HepG2 (cell line): ENCODE data around the gene TNNI3K. TPM values are rescaled to one million over a fixed set of nuclear protein-coding genes. Genes with fewer than 3 reads are reported as not detected.

Source experiments
- ATAC-seq: fragments of 200-7000 bp; cut with Tn5 transposase; 3 replicates; pipeline ENCODE4 v1.9.1; 2020; ENCODE audit warnings: mild to moderate bottlenecking, moderate library complexity
- BruUV-seq: library from RNA; stranded (reverse); fragments of 400-500 nt; replicated peaks from 2 replicates; lab custom pipeline; 2021; lab: Mats Ljungman, UMichigan
- CTCF ChIA-PET: fragments of 300-600 bp; formaldehyde crosslinking; extraction: SDS; loops from one replicate; lab custom pipeline; 2021; ENCODE audit warnings: low total read pairs, inconsistent platforms, low intra/inter-chr PET ratio; lab: Yijun Ruan, JAX
- POLR2A ChIA-PET: fragments of 350-600 bp; sonication (Branson Sonifier 250); formaldehyde crosslinking; loops from one replicate; lab custom pipeline; 2020; ENCODE audit warnings: antibody characterized with exemption, inconsistent platforms; lab: Yijun Ruan, JAX
- DNase-seq: peaks from one replicate; pipeline ENCODE4 v3.0.0-alpha.2; 2015; ENCODE audit warnings: low spot score
- FAIRE-seq: peaks from 3 replicates; lab custom pipeline; 2011; peaks lifted over from hg19 to GRCh38; lab: Jason Lieb, UNC
- H2AFZ ChIP-seq: one replicate; pipeline ENCODE4 v1.6.1; 2011; ENCODE audit warnings: low read length, inconsistent platforms
- H3K27ac ChIP-seq: fragments of 300-600 bp; 3 replicates; pipeline ENCODE4 v1.8.0; 2011; ENCODE audit warnings: mixed run types, mild to moderate bottlenecking, mixed read lengths, low read length, inconsistent platforms; ENCODE audit not compliant: insufficient read depth; ENCODE audit errors: extremely low read length
- H3K27me3 ChIP-seq, 2 experiments: fragments of 200-600 bp in 1 of 2; 2 replicates in 1 of 2; 3 replicates in 1 of 2; pipeline versions ENCODE4 v1.6.0 to v1.8.0; 2011; ENCODE audit warnings: low read length in 2 of 2, mild to moderate bottlenecking in 2 of 2, moderate library complexity in 2 of 2, inconsistent platforms in 1 of 2; ENCODE audit not compliant: insufficient read depth in 2 of 2, control insufficient read depth in 1 of 2
- H3K36me3 ChIP-seq, 2 experiments: fragments of 200-600 bp in 1 of 2; replicated peaks in 1 of 2; 2 replicates in 1 of 2; 3 replicates in 1 of 2; pipeline versions ENCODE4 v1.5.1 to v1.8.0; 2011; ENCODE audit warnings: low read length in 2 of 2, inconsistent platforms in 1 of 2; ENCODE audit not compliant: insufficient read depth in 2 of 2, control insufficient read depth in 1 of 2
- H3K4me1 ChIP-seq: 2 replicates; pipeline ENCODE4 v1.5.1; 2012; ENCODE audit warnings: low read length, inconsistent platforms; ENCODE audit not compliant: insufficient read depth
- H3K4me2 ChIP-seq: 2 replicates; pipeline ENCODE4 v1.6.0; 2011; ENCODE audit warnings: low read depth, low read length, inconsistent platforms
- H3K4me3 ChIP-seq, 3 experiments: fragments of 200-600 bp in 1 of 3; sonication (generic), shearing (Covaris generic) in 1 of 3; replicated peaks in 1 of 3; 2 replicates each; pipeline ENCODE4 v1.5.1; 2011 to 2016; ENCODE audit warnings: low read length in 3 of 3, inconsistent platforms in 2 of 3, low read depth in 2 of 3, mild to moderate bottlenecking in 2 of 3, control low read depth in 1 of 3, mixed read lengths in 1 of 3; ENCODE audit not compliant: insufficient read depth in 1 of 3
- H3K79me2 ChIP-seq: one replicate; pipeline ENCODE4 v1.6.1; 2011; ENCODE audit warnings: low read length, inconsistent platforms; ENCODE audit not compliant: insufficient read depth
- H3K9ac ChIP-seq: 2 replicates; pipeline ENCODE4 v1.6.0; 2011; ENCODE audit warnings: mild to moderate bottlenecking, low read depth, low read length, inconsistent platforms; ENCODE audit not compliant: insufficient read depth
- H3K9me3 ChIP-seq: 2 replicates; pipeline ENCODE4 v1.5.1; 2012; ENCODE audit warnings: mild to moderate bottlenecking, low read length
- H4K20me1 ChIP-seq: 2 replicates; pipeline ENCODE4 v1.6.0; 2011; ENCODE audit warnings: inconsistent platforms, mild to moderate bottlenecking, low read length, moderate library complexity; ENCODE audit not compliant: insufficient read depth
- ATF4 ChIP-seq, 2 experiments: fragments of 450-650 bp in 1 of 2; sonication (generic) in 1 of 2; formaldehyde crosslinking; IDR thresholded peaks; 2 replicates each; pipeline versions ENCODE4 v1.5.0 to v1.8.0; 2020 to 2022; ENCODE audit warnings: mild to moderate bottlenecking in 1 of 2, missing genetic modification reagents in 1 of 2
- ATM ChIP-seq: fragments of 450-650 bp; IDR thresholded peaks from 2 replicates; pipeline ENCODE4 v1.7.1; 2017; ENCODE audit warnings: mild to moderate bottlenecking, borderline replicate concordance
- DPF2 ChIP-seq: sonication (generic); formaldehyde crosslinking; IDR thresholded peaks from 2 replicates; pipeline ENCODE4 v1.4.0; 2020; ENCODE audit warnings: mild to moderate bottlenecking, low read depth, missing genetic modification reagents, borderline replicate concordance
- EED ChIP-seq: sonication (generic); formaldehyde crosslinking; IDR thresholded peaks from 2 replicates; pipeline ENCODE4 v1.5.0; 2020; ENCODE audit warnings: mild to moderate bottlenecking, missing genetic modification reagents
- HHEX ChIP-seq: IDR thresholded peaks from 2 replicates; pipeline ENCODE4 v1.6.1; 2016; ENCODE audit warnings: control low read depth
- HMG20B ChIP-seq: conservative IDR thresholded peaks from 2 replicates; pipeline ENCODE4 v1.6.1; 2016; ENCODE audit warnings: missing genetic modification reagents, missing compliant biosample characterization
- IRF9 ChIP-seq: sonication (generic); formaldehyde crosslinking; IDR thresholded peaks from 2 replicates; pipeline ENCODE4 v1.8.0; 2022; ENCODE audit warnings: missing genetic modification reagents, mild to moderate bottlenecking, borderline replicate concordance
- KLF6 ChIP-seq: IDR thresholded peaks from 2 replicates; pipeline ENCODE4 v1.8.0; 2016; ENCODE audit warnings: missing biosample characterization, missing genetic modification reagents
- NONO ChIP-seq, 2 experiments: fragments of 450-650 bp in 1 of 2; sonication (generic) in 1 of 2; formaldehyde crosslinking in 1 of 2; IDR thresholded peaks in 1 of 2; conservative IDR thresholded peaks in 1 of 2; 2 replicates each; pipeline versions ENCODE4 v1.6.1 to v1.8.0; 2017 to 2022; ENCODE audit warnings: mild to moderate bottlenecking in 1 of 2, missing genetic modification reagents in 1 of 2, moderate library complexity in 1 of 2
- NR2F6 ChIP-seq, 2 experiments: IDR thresholded peaks; 2 replicates each; pipeline ENCODE4 v1.6.1; 2016; ENCODE audit warnings: antibody characterized with exemption in 1 of 2, mild to moderate bottlenecking in 1 of 2
- PTBP1 ChIP-seq: fragments of 200-400 bp; formaldehyde crosslinking; IDR thresholded peaks from 2 replicates; pipeline ENCODE4 v1.6.1; 2018; ENCODE audit warnings: low read length, low read depth; ENCODE audit not compliant: poor library complexity, severe bottlenecking
- SP1 ChIP-seq, 2 experiments: fragments of 450-650 bp in 1 of 2; sonication (generic) in 1 of 2; formaldehyde crosslinking in 1 of 2; IDR thresholded peaks; 2 replicates each; pipeline versions ENCODE4 v1.4.0 to v1.6.1; 2016 to 2020; ENCODE audit warnings: missing genetic modification reagents in 1 of 2
- STAT5B ChIP-seq: sonication (generic); formaldehyde crosslinking; IDR thresholded peaks from 2 replicates; pipeline ENCODE4 v1.4.0; 2020; ENCODE audit warnings: missing genetic modification reagents
- ZMYM4 ChIP-seq: sonication (generic); formaldehyde crosslinking; IDR thresholded peaks from 2 replicates; pipeline ENCODE4 v1.8.1; 2023; ENCODE audit warnings: mild to moderate bottlenecking, missing genetic modification reagents
- ZNF225 ChIP-seq: sonication (generic); formaldehyde crosslinking; IDR thresholded peaks from 2 replicates; pipeline ENCODE4 v1.4.0; 2020; ENCODE audit warnings: mild to moderate bottlenecking, missing genetic modification reagents
- ZNF431 ChIP-seq: sonication (generic); formaldehyde crosslinking; IDR thresholded peaks from 2 replicates; pipeline ENCODE4 v1.9.0; 2022; ENCODE audit warnings: missing genetic modification reagents, low read depth, mild to moderate bottlenecking, borderline replicate concordance
- ZNF724P ChIP-seq: sonication (generic); formaldehyde crosslinking; IDR thresholded peaks from 2 replicates; pipeline ENCODE4 v1.8.0; 2022; ENCODE audit warnings: missing genetic modification reagents, borderline replicate concordance
- ZNF761 ChIP-seq: sonication (generic); formaldehyde crosslinking; conservative IDR thresholded peaks from 2 replicates; pipeline ENCODE4 v1.4.0; 2020; ENCODE audit warnings: mild to moderate bottlenecking, missing genetic modification reagents
- ZNF782 ChIP-seq: sonication (generic); formaldehyde crosslinking; IDR thresholded peaks from 2 replicates; pipeline ENCODE4 v1.4.0; 2020; ENCODE audit warnings: missing genetic modification reagents, mild to moderate bottlenecking, borderline replicate concordance
- WGBS: methylation state at CpG from one replicate; pipeline ENCODE4 v1.1.6; 2017; ENCODE audit warnings: low lambda C conversion rate; 5-methylcytosine and 5-hydroxymethylcytosine counted together
- in situ Hi-C: cut with HindIII; loops from 2 replicates; pipeline ENCODE4 v1.10.0; 2017; ENCODE audit warnings: low pct_unique_long_range_greater_than_20kb; ENCODE audit not compliant: extremely low pct_ligation_motif_present
- intact Hi-C: fragments of 100-400 bp; cut with micrococcal nuclease; formaldehyde crosslinking; loops from one replicate; pipeline ENCODE4 v1.10.0; 2022; ENCODE audit not compliant: unreplicated experiment
- polyA plus RNA-seq, 8 experiments: library from polyadenylated mRNA; depleted of rRNA in 3 of 8; stranded (reverse) in 7 of 8; unstranded in 1 of 8; fragments of >200 nt; fragmentation: Illumina TruSeq in 4 of 8; extraction: Trizol in 4 of 8; gene quantifications; 2 replicates each; pipeline versions ENCODE4 v1.2.1 to v1.2.3, GENCODE V29; 2011 to 2016; ENCODE audit warnings: low read depth in 4 of 8, missing spikeins in 1 of 8, mixed read lengths in 1 of 8; ENCODE audit not compliant: insufficient read depth in 1 of 8
- total RNA-seq, 5 experiments: library from RNA; depleted of rRNA; stranded (reverse); fragments of >200 nt; fragmentation: Illumina TruSeq; extraction: Trizol; gene quantifications; 2 replicates each; pipeline ENCODE4 v1.2.3, GENCODE V29; 2016; ENCODE audit warnings: low read depth in 1 of 5

TNNI3K gene
- total and polyA plus RNA-seq, 2 of the 13 experiments (the other 11 are each of a cell fraction or from before 2014, with no cell fraction given), result 1.1 TPM; not detected in 1

- in situ Hi-C loops, result no loop called here
These were observed 263.7 kb downstream of the TNNI3K start for GRCh38 chr1:74498901-74499300.

More at GRCh38 chr1:74498901-74499300, 263.7 kb downstream of the TNNI3K start:
- POLR2A ChIA-PET, result no interaction called here
- Histone ChIP-seq H3K36me3 (no peaks in the 10 kb centered on the region), H3K4me2 (no peak overlapping the region), H3K27me3 (no peaks in the 10 kb centered on the region), H3K27ac (no peak overlapping the region), H2AFZ (no peak overlapping the region), H3K4me1 (no peaks in the 10 kb centered on the region), H3K9ac (no peak overlapping the region), H3K4me3 (no peak overlapping the region), H3K9me3 (no peaks in the 10 kb centered on the region), H4K20me1 (no peaks in the 10 kb centered on the region), H3K79me2 (no peaks in the 10 kb centered on the region)
- ATAC-seq (no peak), DNase-seq (no peak), FAIRE-seq (no peak)
- WGBS, result 2% methylated on average over 3 of the region's 3 CpGs
- no TSS peak for BruUV-seq
- CTCF ChIA-PET, result no interaction called here
- no peak for TF ChIP-seq EED (CRISPR knock-in tag)
- no peak for TF ChIP-seq STAT5B (CRISPR knock-in tag)
- TF ChIP-seq ZNF724P (CRISPR knock-in tag), result no peak
- TF ChIP-seq NR2F6 (IDR thresholded peaks at IDR 0.05), result no peak
- TF ChIP-seq NR2F6 (CRISPR knock-in tag; IDR thresholded peaks at IDR 0.05), result no peak
- TF ChIP-seq ZNF761 (CRISPR knock-in tag), result no peak
- TF ChIP-seq HMG20B (CRISPR knock-in tag), result no peak
- no peak for TF ChIP-seq KLF6 (CRISPR knock-in tag)
- no peak for TF ChIP-seq ZNF431 (CRISPR knock-in tag)
- no peak for TF ChIP-seq IRF9
- TF ChIP-seq NONO (IDR thresholded peaks at IDR 0.05), result no peak
- TF ChIP-seq NONO (CRISPR knock-in tag; conservative IDR thresholded peaks at IDR 0.05), result no peak
- no peak for TF ChIP-seq ZNF225 (CRISPR knock-in tag)
- no peak for TF ChIP-seq HHEX (CRISPR knock-in tag)
- TF ChIP-seq DPF2 (CRISPR knock-in tag), result no peak
- TF ChIP-seq ZMYM4 (CRISPR knock-in tag), result no peak
- TF ChIP-seq SP1 (IDR thresholded peaks at IDR 0.05), result no peak
- TF ChIP-seq SP1 (CRISPR knock-in tag; IDR thresholded peaks at IDR 0.05), result no peak
- no peak for TF ChIP-seq PTBP1
- TF ChIP-seq ATF4 (CRISPR knock-in tag; IDR thresholded peaks at IDR 0.05), result no peak
- no peak for TF ChIP-seq ATM
- TF ChIP-seq ZNF782, result no peak
- intact Hi-C loops, result no loop called here
